ENCODE data around the gene STX16.

STX16 gene

DNA sequence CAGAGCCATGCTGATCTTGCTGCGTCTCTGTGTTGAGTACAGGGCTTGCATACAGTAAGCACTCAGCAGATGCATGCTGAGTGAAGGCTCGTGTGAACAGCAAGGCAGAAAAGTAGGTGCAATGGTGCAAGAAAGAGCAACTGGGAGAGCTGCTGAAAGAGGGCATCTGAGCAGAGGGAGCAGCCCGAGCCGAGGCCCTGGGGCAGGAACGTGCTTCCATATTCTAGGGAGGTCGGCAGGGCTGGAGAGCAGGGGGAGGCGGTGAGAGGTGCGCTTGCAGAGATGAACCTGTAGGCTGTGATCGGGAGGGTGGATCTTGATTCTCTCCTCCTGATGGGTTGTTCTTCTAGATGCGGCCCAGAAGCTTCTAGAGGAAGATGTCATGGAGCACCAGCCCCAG is 26.4 kb upstream of the STX16 start:
- DNase-seq: no peak
- H3K27me3 Mint-ChIP-seq: peaks cover 22 to 35% of the 10 kb centered on the region in 2 donors
- no peak for ATAC-seq (replicated peaks)
- H3K4me1 Mint-ChIP-seq: peaks cover 9 to 10% of the 10 kb centered on the region in 2 donors
- H3K27ac Mint-ChIP-seq: no peak overlapping the region
- H3K9me3 Mint-ChIP-seq: peaks cover 0 to 3% of the 10 kb centered on the region in 2 donors
- H3K4me3 Mint-ChIP-seq: no peak overlapping the region
- H3K36me3 Mint-ChIP-seq: peaks cover 3 to 4% of the 10 kb centered on the region in 2 donors

DNA sequence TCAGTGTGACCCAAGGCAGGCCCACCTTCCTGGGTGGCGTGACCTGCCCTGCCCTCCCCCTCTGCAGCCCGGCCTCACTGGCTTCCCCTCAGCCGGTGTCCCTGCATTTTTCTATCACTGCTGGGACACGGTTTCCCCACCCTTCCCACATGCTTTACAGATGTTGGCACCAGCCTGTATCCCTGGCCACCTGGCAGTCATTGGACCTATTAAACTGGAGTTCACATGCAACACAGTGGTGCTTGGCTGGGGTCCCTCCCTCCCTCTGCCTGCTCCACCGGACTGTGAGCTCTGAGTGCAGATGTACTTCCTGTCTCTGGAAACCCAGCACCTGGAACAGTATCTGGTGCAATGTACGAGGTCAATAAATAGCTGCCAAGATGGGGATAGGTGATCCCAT is 25.5 kb upstream of the STX16 start:
- ATAC-seq (replicated peaks) (no peak), DNase-seq (no peak)
- Mint-ChIP-seq H3K27me3 (peaks cover 22 to 32% of the 10 kb centered on the region in 2 donors), H3K9me3 (peaks cover 0 to 3% of the 10 kb centered on the region in 2 donors), H3K27ac (no peak overlapping the region), H3K36me3 (peaks cover 3 to 4% of the 10 kb centered on the region in 2 donors), H3K4me3 (no peak overlapping the region), H3K4me1 (peaks cover 9 to 10% of the 10 kb centered on the region in 2 donors)

- Mint-ChIP-seq H3K27me3 (peaks cover 26 to 32% of the 10 kb centered on the region in 2 donors), H3K36me3 (peaks cover 3 to 4% of the 10 kb centered on the region in 2 donors), H3K4me1 (peaks cover 9 to 10% of the 10 kb centered on the region in 2 donors), H3K27ac (no peak overlapping the region), H3K4me3 (no peak overlapping the region), H3K9me3 (peaks cover 0 to 3% of the 10 kb centered on the region in 2 donors)
- DNase-seq (no peak), ATAC-seq (replicated peaks) (no peak)
These were observed 25.0 kb upstream of the STX16 start for GRCh38 chr20:58626051-58626450.

DNA sequence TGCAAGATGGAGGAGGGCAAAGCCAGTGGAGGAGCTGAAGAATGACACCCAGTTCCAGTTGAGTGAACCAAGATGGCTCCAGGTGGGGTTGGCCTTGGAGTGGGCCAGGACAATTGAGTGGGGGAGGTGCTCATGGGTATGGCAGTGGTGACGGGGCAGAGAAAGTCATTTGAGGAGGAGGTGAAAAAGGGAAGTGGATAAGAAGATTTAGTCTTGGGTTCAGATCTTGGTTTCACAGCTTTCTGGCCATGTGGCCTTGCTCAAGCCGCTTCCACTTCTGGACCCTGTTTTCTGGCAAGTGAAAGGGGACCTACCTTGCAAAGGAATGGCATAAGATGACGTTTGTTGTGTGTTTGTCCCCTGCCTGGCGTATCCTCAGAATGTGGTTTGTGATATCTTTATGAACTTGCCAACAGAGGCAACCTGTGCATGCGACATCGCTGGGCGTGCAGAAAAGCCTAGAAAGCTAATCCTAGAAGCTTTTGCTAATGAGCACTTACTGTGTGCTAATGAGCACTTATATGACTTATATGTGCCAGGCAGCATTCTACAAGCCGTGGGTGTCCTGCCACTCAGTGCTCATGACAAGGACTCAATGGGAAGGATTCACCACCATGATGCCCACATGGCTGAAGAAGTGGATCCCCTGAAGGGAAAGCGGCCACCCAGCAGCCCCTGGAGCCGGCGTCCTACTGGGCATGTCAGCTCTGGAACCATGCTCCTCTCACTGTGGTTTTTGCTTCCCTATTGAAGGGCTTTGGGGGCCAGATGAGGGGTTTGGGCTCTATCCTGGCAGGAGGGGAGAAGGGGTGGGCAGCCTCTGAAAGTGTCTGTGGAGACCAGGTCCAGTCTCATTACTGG is 23.6 kb upstream of the STX16 start:
- H3K27me3 Mint-ChIP-seq: peaks cover 30 to 37% of the 10 kb centered on the region in 2 donors
- H3K4me1 Mint-ChIP-seq: peaks cover 9 to 10% of the 10 kb centered on the region in 2 donors
- peaks cover 3 to 4% of the 10 kb centered on the region in 2 donors for H3K36me3 Mint-ChIP-seq
- DNase-seq: peak; percentile 18
- H3K27ac Mint-ChIP-seq: peak overlapping the region; percentile 32
- ATAC-seq (replicated peaks): peak; percentile 80 to 85
- H3K4me3 Mint-ChIP-seq: no peak overlapping the region
- H3K9me3 Mint-ChIP-seq: peaks cover 0 to 3% of the 10 kb centered on the region in 2 donors

DNA sequence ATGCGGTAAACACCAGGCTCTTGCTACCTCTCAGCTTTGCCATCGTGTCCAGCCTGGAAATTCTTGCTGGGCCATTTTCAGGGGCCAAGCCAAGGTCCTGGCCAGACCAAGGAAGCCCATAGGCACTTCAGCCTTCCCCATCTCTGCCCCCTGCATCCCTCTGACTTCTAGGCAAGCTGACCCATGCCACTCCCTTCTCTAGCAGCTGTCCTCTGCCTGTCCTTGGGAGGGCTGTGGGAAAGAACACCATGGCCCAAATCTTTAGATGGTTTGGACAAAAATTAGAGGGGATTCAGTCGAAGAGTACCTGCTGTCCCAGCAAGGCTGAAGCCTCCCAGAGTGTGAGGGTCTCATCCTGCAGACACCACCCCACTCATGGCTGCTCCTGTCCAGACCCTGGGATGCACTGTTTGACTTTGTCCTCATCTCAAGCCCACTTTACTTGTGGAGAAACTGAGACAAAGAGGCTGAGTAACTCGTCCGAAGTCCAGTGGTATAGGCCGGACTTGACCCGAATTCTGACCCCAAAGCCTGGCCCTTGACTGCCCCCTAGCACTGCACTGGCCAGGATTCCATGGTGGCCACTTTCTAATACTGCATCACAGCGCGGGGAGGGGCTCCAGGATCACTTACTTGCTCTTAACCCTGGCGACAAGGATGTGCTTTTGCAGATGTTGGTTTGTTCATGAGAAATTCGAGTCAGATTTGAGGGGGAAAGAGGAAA is 22.4 kb upstream of the STX16 start:
- Mint-ChIP-seq H3K36me3 (peaks cover 3 to 4% of the 10 kb centered on the region in 2 donors), H3K4me1 (peaks cover 9 to 10% of the 10 kb centered on the region in 2 donors), H3K4me3 (no peak overlapping the region), H3K9me3 (peaks cover 0 to 3% of the 10 kb centered on the region in 2 donors), H3K27me3 (peaks cover 37 to 38% of the 10 kb centered on the region in 2 donors), H3K27ac (no peak overlapping the region)
- ATAC-seq (replicated peaks) (no peak), DNase-seq (no peak)

- Mint-ChIP-seq H3K27ac (no peak overlapping the region), H3K9me3 (peaks cover 0 to 3% of the 10 kb centered on the region in 2 donors), H3K27me3 (peaks cover 37 to 38% of the 10 kb centered on the region in 2 donors), H3K4me1 (peaks cover 12 to 15% of the 10 kb centered on the region in 2 donors), H3K4me3 (no peak overlapping the region), H3K36me3 (peaks cover 3 to 4% of the 10 kb centered on the region in 2 donors)
- no peak for ATAC-seq (replicated peaks)
- DNase-seq: no peak
These were observed 21.9 kb upstream of the STX16 start for GRCh38 chr20:58629215-58629580.

DNA sequence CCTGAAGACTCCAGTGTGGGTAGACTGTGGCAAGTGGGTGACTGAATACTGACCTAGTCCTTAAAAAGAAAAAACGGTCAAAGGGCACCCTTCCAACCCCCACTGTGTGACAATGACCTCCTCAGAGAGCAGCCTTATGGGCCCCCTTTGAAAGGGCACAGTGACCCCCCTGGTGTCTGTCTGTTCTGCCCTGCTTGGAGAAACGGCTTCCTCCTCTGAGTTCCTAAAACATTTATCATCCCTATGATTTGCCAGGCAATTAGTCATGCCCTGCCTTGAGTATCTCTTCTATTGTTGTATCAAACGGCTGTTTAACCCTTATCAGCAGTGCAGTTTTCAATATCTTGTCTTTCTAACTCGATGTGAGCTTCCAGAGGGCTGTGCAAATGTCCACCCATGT is 21.0 kb upstream of the STX16 start:
- Mint-ChIP-seq H3K27ac (no peak overlapping the region), H3K27me3 (peaks cover 35 to 37% of the 10 kb centered on the region in 2 donors), H3K36me3 (peaks cover 3 to 4% of the 10 kb centered on the region in 2 donors), H3K9me3 (peaks cover 0 to 3% of the 10 kb centered on the region in 2 donors), H3K4me1 (peaks cover 18 to 24% of the 10 kb centered on the region in 2 donors), H3K4me3 (no peak overlapping the region)
- no peak for ATAC-seq (replicated peaks)
- DNase-seq: no peak

- Mint-ChIP-seq H3K9me3 (no peaks in the 10 kb centered on the region), H3K27me3 (peaks cover 45% of the 10 kb centered on the region in 2 donors), H3K36me3 (no peaks in the 10 kb centered on the region), H3K27ac (peak overlapping the region; percentile 85), H3K4me1 (peaks cover 18 to 29% of the 10 kb centered on the region in 2 donors), H3K4me3 (peak overlapping the region in 1 of 2 donors; percentile 4)
- DNase-seq (no peak), ATAC-seq (replicated peaks) (no peak)
These were observed 17.7 kb upstream of the STX16 start for GRCh38 chr20:58633161-58634053.

DNA sequence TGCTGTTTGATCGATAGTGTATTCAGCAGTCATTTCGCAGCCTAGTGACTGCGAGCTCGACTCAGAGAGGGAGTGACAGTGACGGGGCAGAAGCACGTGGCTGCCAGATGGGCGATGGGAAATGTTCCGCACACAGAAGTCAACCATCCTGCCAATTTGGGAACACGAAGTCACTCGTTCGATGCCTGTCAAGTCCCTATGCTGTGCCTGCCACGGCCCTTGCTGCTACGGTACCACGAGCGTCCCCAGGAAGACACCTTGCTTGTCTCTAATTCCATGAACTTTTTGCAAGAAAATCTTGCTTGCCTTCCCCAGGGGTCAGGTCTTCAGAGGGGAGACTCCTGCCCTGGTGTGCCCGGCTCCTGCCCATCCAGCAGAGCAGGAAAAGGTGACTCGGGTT is 17.0 kb upstream of the STX16 start:
- Mint-ChIP-seq H3K9me3 (no peaks in the 10 kb centered on the region), H3K27ac (peak overlapping the region; percentile 85), H3K4me1 (peaks cover 18 to 29% of the 10 kb centered on the region in 2 donors), H3K36me3 (no peaks in the 10 kb centered on the region), H3K27me3 (peaks cover 48 to 50% of the 10 kb centered on the region in 2 donors), H3K4me3 (peak overlapping the region; percentile 23 to 72)
- ATAC-seq (replicated peaks) (no peak), DNase-seq (no peak)

DNA sequence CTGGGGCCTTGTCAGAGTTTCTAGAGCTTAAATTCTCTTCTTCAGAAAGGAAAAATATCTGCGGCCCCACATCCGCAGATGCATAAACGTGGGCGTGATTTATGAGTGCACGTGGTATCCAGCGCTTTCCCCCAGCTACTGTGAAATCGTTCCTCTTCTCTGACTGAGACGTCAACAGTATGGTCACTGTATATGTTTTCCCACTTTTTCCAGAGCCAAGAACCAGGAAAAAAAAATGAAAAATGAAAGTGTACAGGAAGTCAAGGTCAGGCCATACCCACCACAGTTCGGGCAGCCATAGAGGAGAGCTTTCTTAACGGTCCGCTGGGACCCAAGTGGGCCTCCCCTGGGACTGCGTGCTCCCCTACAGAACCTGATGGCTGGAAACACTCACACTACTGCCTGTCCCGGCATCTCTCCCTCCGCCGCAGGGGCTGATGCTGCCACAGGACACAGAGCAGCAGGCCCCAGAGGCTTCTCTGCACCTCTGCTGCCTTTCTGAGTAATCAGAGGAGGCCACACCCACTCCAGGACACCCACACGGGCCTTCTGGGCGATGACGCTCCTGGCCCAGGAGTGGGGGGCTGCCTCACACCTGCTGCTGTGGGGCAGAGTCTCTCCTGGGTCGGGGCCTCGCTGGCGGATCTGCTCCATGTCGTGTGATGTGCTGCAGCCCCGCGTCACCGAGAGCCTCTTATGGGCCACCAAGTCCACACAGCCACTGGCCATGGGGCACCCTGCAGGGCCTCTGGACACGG is 16.4 kb upstream of the STX16 start:
- peak; percentile 57 for DNase-seq
- Mint-ChIP-seq H3K4me3 (peak overlapping the region; percentile 23 to 72), H3K9me3 (no peaks in the 10 kb centered on the region), H3K4me1 (peaks cover 18 to 29% of the 10 kb centered on the region in 2 donors), H3K27me3 (peaks cover 48 to 53% of the 10 kb centered on the region in 2 donors), H3K36me3 (no peaks in the 10 kb centered on the region), H3K27ac (peak overlapping the region; percentile 85)
- ATAC-seq (replicated peaks): peak; percentile 91 to 92

DNA sequence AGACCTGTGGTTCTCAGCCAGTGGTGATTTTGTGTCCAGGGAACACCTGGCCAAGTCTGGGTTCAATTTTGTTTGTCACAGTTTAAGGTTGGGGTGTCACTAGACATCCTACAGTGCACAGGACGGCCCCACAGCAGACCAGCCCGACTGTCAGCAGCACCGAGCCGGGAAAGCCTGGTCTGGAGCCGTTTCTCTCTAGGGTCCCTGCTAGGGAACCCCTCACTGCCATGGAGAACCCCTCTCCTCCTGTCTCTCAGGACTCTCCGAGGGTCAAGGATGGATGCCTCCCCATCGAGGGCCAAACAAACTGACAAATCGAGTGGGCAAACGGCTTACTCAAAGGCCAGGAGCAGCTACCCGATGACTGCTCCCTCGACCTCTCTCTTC is 15.8 kb upstream of the STX16 start:
- DNase-seq (no peak), ATAC-seq (replicated peaks) (peak; percentile 3 to 7)
- H3K36me3 Mint-ChIP-seq: no peaks in the 10 kb centered on the region
- no peaks in the 10 kb centered on the region for H3K9me3 Mint-ChIP-seq
- peaks cover 18 to 29% of the 10 kb centered on the region in 2 donors for H3K4me1 Mint-ChIP-seq
- H3K27me3 Mint-ChIP-seq: peaks cover 50 to 52% of the 10 kb centered on the region in 2 donors
- peak overlapping the region; percentile 13 to 72 for H3K4me3 Mint-ChIP-seq
- peak overlapping the region; percentile 85 for H3K27ac Mint-ChIP-seq

- peaks cover 52% of the 10 kb centered on the region in 2 donors for H3K27me3 Mint-ChIP-seq
- DNase-seq: no peak
- no peak overlapping the region for H3K4me3 Mint-ChIP-seq
- no peaks in the 10 kb centered on the region for H3K36me3 Mint-ChIP-seq
- no peak for ATAC-seq (replicated peaks)
- peaks cover 18 to 29% of the 10 kb centered on the region in 2 donors for H3K4me1 Mint-ChIP-seq
- H3K27ac Mint-ChIP-seq: no peak overlapping the region
- no peaks in the 10 kb centered on the region for H3K9me3 Mint-ChIP-seq
These were observed 14.6 kb upstream of the STX16 start for GRCh38 chr20:58636396-58636982.

DNA sequence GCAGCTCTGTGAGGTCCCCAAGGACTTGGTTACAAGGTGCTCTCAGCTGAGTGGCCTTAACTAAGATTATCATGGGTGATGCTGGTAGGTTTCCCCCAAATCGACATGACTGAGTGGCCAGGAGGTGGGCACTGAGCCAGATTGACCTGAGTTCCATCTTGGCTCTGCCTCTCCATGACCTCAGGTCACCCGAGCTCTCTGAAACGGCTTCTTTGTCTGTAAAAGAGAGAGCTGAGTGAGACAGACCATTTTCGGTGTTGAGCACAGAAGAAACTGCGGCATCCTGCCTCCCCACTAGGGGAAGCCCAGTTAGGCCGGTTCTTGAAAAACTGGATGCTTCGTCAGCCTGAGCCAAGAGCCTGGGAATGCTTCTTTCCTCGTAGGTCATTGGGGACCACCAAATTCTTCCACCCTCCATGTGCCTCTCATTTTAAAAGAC is 14.1 kb upstream of the STX16 start:
- Mint-ChIP-seq H3K4me1 (peaks cover 18 to 29% of the 10 kb centered on the region in 2 donors), H3K4me3 (no peak overlapping the region), H3K27ac (no peak overlapping the region), H3K9me3 (no peaks in the 10 kb centered on the region), H3K36me3 (no peaks in the 10 kb centered on the region), H3K27me3 (peaks cover 50 to 54% of the 10 kb centered on the region in 2 donors)
- ATAC-seq (replicated peaks) (no peak), DNase-seq (no peak)
